ENCODE measurements around the gene PIK3IP1.
A peak's percentile ranks its signal among the peaks of the same experiment; 100 is the strongest.

Gene PIK3IP1

DNA sequence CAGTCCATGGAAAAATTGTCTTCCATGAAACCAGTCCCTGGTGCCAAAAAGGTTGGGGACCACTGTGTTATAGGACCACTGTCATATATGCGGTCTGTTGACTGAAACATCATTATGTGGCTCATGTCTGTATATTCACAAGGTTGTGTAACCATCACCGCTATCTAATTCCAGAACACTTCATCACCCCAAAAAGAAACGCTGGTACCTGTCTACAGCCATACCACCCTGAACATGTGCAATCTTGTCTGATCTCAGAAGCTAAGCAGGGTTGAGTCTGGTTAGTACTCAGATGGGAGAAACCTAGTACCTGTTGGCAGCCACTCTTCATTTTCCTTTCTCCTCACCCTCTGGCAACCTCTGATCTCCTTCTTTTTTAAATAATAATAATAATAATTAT is 12.9 kb upstream of the PIK3IP1 start:
- no peak for DNase-seq

DNA sequence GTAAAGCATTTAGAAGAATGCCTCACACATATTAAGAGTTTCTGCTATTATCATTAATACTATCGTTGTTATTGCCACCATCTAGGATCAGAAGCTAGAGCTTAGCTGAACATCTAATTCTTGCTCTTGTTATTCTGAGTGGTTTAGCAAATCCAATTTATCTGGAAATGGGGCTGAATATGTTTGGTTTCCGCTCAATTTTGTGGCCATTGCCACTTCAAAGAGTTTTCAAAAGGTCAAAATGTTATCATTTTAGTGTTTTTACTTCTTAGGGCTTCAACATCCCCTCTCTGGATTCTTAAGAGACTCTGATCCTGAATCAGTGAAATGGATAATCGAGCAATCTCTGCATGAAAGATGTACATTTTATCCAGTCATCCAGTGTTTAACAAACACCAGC is 10.2 kb upstream of the PIK3IP1 start:
- DNase-seq: no peak

DNA sequence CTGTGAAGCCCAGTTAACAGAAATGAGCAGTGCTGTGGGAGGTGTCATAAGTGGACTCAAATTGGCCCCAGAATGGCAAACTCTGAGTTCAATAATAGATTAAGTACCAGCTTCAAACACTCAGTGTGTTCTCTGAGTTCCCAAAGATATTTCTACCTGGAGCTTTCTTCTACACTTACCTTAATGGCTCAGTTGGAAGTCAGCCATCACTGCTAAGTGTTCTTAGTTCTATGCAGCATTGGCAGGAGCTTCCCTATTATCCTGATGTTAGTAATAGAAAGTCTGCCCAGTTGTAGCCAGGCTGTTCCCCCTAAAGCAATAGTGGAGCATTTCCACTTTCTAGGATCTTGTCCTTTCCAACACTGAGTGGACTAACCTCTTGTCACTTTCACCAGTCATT is 9.7 kb upstream of the PIK3IP1 start:
- no peak for DNase-seq

DNA sequence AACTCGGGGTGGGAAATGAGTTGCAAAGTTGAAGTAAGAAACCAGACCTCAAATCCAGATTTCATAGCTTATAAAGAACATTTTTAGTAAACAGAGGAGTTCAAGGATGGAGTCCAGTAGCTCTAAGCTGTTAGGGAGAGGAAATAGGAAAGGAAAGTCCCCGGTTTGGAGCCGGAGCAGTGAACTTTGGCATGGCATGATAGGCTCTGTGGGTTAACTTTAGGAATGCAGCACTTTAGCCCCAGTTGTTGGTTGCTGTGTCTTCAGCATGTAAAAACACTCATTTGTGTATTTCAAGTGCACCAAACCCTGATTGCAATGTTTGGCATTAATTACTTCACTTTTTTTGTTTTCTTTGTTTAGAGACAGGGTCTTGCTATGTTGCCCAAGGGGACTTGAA is 8.6 kb upstream of the PIK3IP1 start:
- DNase-seq: no peak

DNA sequence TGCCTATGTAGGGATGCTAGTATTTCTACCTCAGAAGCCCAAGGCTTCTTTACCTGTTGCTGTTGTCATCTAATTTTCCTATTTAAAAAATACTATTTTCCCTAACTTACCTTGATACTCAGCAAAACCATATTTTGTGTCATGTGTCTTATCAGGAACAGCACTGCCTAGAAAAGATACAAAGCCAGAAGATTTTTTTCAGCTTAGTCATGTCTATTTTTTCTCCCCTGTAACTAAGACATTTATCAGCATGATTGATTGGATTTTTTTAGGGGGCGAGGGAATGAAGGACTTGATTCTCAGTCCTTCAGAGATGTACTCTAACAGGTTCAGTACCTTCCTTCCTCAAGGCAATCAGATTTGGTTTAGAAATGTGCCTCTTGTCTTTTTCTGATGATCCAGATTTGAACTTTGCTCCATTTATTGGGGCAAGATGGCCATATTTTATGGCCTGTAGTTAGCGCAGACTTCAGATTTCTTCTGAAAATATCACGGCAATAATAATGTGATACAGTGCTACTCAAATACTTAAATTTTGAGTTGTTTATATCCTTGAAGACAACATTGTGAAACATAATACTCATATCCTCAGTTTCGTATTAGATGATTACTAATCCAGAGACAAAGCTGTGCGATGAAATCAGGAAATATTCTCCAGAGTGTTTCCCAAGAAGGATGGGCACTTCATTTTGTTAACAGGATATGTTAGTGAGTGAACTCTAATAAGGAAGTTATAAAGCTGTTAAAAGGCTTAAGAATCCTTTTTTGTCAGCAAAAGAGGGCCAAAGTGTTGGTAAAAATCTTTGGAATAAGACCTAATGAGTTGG is 3.8 kb upstream of the PIK3IP1 start:
- DNase-seq: no peak

DNA sequence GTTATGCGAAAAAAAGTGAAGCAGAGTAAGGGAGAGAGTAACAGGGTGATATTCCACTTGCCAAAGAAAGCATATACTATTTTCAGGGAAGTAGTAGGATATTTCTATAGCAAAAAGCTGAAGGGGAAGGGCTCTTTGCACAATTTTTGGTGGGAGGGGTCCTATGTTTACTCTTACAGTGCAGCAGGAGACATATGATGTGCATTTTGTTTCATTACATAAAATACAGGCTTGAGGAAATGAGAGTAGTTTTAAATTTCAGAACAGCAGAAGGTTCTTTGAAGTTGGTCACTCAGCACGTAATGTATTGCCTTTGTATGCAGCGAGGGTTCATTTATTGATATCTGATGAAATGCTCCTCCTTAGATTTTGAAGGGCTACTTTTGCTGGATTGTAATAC is 3.1 kb upstream of the PIK3IP1 start:
- DNase-seq: no peak

DNA sequence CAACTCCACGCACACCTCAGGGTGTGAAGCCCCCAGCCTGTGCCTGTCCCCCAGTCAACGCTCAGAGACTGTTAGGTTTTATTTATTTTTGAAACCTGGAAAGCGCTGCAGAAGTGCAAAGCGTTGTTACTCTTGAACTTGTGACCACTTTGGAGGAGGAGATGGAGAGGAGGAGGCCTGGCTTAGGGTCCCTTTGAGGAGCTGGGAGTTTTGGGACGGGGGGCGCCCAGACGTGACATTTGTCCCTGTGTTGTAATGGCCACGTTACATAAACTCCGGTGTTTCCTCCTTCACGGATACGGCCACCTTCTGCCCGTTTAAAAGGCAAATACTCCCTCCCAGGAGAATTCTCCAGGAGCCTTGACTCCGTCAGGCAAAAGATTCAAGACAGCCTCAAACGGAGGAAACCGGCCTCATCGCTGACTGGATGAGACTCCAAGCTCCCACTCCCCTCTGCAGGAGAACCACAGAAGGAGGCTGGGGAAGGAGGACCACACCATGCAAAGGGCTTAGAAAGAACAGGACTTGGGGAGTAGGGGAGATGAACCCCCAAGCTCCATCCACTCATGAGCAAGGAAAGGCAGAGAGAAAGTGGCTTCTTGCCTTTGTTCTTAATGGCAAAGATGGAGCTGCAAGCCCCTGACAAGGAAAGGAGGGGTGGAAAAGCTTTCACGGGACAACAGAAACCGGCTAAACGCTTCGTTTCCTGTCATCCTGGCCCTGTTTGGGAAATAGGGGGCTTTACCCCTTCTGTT is 630 bp downstream of the PIK3IP1 start:
- DNase-seq: no peak

DNA sequence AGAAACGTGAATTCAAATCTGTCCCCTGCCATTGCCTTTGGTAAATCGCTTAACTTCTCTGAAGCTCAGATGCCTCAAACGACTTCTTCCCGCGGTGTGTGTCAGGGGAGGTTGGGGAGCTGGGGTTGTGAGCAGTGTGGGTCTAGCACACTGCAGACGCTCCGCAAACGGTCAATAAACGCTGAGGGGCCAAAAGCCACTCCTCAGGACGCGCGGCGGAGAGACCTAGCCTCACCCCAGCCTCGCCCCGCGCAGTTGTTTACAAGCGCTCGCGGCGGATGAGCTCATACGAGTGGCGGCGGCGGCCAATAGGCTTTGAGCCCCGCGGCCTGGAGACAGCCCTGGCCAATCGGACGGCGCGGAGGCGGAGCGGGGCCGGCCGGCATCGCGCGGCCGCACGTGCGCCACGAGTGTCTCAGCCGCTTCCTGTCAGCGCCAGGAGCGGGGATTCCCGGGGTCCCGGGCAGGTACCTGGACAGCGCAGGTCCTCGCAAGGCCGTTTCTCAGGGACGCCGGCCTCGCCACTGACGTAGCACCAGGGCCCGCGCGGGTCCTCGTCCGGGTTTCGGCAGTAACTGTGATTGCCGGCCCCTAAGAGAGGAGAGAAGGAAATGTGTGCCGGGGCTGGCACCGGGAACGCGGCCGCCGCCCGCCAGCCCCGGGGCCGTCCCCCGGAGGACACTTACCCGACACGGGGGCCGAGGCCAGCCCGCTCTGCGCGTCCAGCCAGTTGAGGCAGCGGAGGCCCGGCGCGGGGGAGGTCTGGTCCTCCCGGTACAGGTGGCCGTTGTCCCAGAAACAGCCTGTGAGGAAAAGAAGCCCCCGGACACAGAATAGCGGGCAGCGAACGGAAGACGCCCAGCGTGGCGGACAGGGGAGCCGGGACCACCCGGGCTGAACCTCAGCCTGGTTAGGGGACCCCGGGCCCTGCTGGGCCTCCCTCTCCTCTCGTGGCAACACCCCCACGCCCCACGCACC is 1.5 kb downstream of the PIK3IP1 start:
- DNase-seq: peak; percentile 93

DNA sequence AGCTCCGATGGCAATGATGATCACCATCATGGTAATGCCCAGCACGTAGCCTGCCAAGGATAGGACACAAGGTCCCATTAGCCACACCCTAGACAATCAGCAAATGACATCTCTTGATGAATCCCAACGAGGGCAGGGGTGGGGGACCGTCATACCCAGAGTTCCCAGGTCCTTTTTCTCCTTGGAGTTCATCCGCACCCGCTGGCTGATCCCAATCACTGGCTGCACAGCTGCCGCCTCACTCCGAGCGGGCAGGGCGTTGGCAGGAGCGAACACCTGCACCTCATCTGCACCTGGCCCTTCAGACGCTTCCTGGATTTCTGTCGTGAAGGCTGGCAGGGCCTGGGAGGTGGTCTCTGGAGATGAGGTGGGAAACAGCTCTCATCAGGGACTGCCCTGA is 2.9 kb downstream of the PIK3IP1 start:
- DNase-seq: no peak

DNA sequence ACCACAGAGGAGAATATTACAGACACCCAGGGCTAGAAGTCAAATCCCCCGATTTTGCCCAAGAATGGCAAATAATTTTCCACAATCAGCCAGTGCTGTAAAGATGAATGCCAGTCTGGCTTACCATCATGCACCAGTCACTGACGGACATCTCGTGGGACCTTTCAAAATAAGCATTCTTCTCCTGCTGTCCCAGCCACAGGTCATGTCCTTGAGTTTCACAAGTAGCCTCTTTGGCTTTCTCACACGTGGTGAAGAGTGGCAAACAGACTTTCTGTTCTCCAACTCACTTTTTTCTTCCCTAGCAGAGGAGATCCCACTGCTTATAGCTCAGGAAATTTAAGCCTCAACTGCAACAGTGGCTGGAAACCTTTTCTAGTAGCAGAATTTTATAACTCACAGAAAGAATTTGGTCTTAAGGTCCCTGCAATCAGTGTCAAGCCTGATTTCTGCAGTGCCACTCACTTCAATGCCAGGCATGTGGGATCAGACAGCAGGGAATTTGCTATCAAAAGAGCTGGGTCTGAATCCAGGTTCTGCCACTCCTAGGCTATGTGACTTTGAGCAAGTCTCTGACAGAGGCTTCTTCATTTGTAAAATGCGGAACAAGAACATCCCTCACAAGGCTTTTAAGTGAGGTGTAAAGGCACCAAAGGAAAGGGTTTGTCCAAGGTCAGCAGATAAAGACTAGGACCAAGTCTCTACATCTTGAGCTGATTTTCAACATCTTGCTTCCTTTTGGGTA is 3.6 kb downstream of the PIK3IP1 start:
- no peak for DNase-seq

DNA sequence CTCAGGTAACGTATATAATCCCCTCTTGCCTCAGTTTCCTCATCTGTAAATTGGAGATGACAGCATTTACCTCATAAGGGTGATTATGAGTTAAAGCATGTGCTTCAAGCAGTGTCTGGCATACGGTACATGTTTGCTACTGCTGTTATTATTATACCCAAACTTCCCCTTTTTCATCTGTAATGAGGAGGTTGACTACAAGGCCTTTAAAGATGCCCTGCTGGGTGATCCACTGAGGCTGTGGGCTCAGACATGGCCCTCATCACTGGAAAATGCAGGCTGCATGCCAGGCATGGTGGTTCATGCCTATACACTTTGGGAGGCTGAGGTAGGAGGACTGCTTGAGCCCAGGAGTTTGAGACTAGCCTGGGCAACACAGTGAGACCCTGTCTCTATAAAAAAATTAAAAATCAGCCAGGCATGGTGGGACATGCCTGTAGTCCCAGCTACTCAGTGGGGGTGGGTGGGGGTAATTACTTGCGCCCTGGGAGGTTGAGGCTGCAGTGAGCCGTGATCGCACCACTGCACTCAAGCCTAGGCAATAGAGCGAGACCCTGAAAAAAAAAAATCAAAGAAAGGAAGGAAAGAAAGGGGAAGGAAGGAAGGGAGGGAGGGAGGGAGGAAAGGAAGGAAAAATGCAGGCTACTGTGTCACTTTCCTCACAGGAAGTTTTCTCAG is 4.3 kb downstream of the PIK3IP1 start:
- DNase-seq: no peak

DNA sequence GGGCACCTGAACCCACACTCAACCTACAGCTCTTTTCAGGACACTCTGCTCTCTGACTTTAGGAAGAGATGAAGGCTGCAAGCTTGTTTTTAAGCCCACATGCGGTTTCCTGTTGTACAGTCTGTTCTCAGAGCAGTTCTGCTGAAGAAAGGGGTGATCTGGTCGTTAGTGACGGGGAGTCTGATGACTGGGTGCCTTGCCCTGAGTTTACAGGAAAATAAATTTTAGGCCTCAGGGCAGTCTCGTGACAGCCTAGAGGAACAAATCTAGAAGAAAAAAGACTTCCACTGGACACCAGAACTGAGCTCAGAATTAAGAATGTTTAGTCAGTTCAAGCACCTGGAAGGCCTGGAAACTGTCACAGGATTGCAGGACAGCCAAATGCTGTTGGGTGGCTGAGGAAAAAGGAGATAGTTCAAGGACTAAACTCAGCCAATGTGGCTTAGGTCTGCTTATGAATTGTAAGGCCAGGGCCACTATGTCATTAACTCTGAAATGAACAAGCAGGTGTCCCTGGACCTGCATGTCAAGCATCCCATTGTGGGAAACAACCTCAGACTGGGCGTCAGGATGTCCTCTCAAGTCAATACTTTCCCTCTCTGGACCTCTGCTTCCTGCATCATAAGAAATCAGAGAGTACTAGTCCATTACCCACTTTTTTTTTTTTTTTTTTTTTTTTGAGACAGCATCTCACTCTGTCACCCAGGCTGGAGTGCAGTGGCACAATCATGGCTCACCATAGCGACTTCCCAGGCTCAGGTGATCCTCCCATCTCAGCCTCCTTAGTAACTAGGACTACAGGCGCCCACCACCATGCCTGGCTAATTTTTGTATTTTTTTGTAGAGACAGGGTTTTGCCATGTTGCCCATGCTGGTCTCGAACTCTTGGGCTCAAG is 5.7 kb downstream of the PIK3IP1 start:
- DNase-seq: peak; percentile 65

DNA sequence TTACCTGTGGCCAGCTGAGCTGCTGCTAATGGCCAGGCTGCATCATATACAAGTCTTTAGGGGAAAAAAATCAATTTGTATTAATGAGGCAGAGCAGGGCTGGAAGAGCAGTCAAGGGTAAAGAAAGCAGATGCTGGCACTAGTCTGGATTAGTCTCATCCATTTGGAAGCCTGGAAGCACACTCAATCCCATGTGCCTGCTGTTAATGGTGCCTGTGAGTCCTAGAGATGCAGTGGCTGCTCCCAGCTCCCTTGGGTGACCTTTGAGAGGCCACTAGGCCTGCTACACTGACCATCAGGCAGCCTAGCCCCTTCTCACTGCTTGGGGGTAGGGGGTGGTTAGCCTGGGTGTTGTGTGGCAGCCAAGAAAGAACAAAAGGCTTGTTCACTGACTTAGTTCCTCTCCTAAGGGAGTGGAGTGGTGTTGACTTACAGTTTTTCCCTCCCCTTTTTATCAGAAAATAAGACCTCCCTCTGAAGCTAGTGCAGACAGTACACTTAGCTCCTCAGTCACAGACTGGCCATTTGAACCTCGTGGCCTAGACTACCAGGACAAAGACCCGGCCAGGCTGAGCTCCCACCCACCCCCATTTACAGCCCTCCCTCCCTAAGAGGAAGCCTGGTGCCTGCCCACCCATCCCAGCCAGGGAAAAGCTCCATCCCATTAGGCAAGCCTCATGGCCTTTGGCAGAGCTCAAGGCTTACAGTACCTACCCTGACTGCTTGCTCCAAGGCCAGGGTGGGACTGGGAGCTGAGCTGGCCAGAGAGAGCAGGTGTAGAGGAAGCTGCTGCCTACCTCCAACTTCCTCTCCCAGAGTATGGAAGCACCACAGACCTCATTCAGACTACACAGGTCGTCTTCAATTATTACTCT is 7.8 kb downstream of the PIK3IP1 start:
- no peak for DNase-seq

DNA sequence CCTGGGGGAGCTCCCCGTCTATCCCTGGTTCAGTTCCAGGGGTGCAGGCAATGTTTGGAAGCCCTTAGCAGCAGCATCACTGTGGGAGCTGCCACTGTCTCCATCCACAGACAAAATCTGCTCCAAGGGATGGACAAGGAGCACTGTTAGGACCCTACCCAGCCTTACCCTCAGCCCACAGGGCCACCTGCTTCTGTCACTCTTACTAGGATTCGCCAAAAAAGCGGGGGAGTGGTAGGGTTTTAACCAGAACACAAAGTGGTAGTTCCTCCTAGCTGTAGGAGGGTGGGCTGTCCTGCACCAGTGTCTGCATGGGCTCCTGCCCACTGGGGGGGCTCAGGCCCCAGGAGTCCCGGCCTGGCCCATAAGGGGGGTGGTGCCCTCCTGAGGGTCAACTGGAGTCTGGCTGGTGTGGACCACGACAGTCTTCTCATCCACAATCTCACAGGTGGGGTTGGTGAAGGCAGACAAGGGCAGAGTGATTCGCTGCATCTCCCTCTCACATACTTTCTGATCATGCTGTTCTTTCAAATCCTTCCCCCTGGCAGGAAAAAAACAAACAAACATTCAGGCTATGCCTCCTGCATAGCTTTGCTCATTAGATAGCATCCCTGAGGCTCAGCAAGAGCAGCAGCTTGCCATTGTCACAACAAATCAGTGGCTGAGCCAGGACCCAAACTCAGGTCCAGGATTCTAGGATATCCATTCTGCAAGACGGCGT is 9.4 kb downstream of the PIK3IP1 start:
- no peak for DNase-seq

DNA sequence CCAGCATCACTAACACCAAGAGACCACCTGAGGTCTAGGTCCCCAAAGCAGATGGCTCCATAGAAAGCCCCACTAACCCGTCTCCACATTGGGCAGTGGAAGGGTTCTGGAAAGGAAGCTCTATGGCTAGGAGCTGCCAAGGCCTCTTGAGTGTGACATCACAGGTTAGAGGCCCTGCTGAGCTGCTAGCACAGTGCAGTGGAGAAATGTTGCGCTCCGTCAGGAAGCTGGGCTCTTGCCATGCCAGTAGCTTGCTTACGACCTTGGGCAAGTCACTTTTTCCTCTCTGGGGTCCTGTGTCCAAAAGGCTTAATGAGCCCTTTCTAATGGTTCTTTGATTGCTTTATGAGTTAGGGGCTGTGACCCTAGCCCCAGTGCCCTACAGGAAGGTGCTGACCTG is 10.6 kb downstream of the PIK3IP1 start:
- DNase-seq: no peak

DNA sequence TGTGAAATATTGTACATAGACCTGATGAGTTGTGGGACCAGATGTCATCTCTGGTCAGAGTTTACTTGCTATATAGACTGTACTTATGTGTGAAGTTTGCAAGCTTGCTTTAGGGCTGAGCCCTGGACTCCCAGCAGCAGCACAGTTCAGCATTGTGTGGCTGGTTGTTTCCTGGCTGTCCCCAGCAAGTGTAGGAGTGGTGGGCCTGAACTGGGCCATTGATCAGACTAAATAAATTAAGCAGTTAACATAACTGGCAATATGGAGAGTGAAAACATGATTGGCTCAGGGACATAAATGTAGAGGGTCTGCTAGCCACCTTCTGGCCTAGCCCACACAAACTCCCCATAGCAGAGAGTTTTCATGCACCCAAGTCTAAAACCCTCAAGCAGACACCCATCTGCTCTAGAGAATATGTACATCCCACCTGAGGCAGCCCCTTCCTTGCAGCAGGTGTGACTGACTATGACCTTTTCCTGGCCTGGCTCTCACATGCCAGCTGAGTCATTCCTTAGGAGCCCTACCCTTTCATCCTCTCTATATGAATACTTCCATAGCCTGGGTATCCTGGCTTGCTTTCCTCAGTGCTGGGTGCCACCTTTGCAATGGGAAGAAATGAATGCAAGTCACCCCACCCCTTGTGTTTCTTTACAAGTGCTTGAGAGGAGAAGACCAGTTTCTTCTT is 12.3 kb downstream of the PIK3IP1 start:
- DNase-seq: no peak

DNA sequence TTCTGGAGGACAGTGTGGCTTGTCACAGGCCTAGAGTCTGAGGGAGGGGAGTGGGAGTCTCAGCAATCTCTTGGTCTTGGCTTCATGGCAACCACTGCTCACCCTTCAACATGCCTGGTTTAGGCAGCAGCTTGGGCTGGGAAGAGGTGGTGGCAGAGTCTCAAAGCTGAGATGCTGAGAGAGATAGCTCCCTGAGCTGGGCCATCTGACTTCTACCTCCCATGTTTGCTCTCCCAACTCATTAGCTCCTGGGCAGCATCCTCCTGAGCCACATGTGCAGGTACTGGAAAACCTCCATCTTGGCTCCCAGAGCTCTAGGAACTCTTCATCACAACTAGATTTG is 13.0 kb downstream of the PIK3IP1 start:
- DNase-seq: no peak

DNA sequence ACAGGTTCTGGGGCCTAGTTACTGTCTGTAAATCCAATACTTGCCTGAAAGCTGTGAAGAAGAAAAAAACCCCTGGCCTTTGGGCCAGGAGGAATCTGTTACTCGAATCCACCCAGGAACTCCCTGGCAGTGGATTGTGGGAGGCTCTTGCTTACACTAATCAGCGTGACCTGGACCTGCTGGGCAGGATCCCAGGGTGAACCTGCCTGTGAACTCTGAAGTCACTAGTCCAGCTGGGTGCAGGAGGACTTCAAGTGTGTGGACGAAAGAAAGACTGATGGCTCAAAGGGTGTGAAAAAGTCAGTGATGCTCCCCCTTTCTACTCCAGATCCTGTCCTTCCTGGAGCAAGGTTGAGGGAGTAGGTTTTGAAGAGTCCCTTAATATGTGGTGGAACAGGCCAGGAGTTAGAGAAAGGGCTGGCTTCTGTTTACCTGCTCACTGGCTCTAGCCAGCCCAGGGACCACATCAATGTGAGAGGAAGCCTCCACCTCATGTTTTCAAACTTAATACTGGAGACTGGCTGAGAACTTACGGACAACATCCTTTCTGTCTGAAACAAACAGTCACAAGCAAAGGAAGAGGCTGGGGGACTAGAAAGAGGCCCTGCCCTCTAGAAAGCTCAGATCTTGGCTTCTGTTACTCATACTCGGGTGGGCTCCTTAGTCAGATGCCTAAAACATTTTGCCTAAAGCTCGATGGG is 13.5 kb downstream of the PIK3IP1 start:
- peak; percentile 29 for DNase-seq
